Measurements from ENCODE around the gene NDOR1.
A peak's percentile ranks its signal among the peaks of the same experiment; 100 is the strongest.

Gene NDOR1

GRCh38 chr9:137244486-137245449, 39.3 kb downstream of the NDOR1 start:
- no peak for DNase-seq
- intact Hi-C loops (cut with DNase I), result no loop called here

- intact Hi-C loops (cut with DNase I), result no loop called here
These were observed 40.2 kb downstream of the NDOR1 start for GRCh38 chr9:137245450-137246421.

GRCh38 chr9:137247135-137247915, 41.8 kb downstream of the NDOR1 start:
- DNase-seq, result no peak
- intact Hi-C loops (cut with DNase I), result no loop called here

More at GRCh38 chr9:137245450-137246421, 40.2 kb downstream of the NDOR1 start:
- no peak for DNase-seq

- no peak for DNase-seq
- intact Hi-C loops (cut with DNase I), result no loop called here
These were observed 42.3 kb downstream of the NDOR1 start for GRCh38 chr9:137247916-137248175.

- intact Hi-C loops (cut with DNase I), result no loop called here
- no peak for DNase-seq
These were observed 45.1 kb downstream of the NDOR1 start for GRCh38 chr9:137250329-137251193.

GRCh38 chr9:137251194-137251461, 45.6 kb downstream of the NDOR1 start, which contains the start of gene STPG3:
TSS of gene STPG3 (plus strand) at chr9:137251286. CDS start at chr9:137251287, 1 bp downstream.
- intact Hi-C loops (cut with DNase I), result no loop called here
- no peak for DNase-seq

- intact Hi-C loops (cut with DNase I), result no loop called here
- DNase-seq, result no peak
These were observed 46.2 kb downstream of the NDOR1 start for GRCh38 chr9:137251490-137252268.

- no peak for DNase-seq
- intact Hi-C loops (cut with DNase I), result no loop called here
These were observed 47.3 kb downstream of the NDOR1 start for GRCh38 chr9:137252555-137253506.

GRCh38 chr9:137253717-137254623, 48.5 kb downstream of the NDOR1 start:
- DNase-seq, result peak in 2 of 42 donors; percentile 5 to 17
- intact Hi-C loops (cut with DNase I), result loop anchor here (2.0 kb wide), 1 partner anchor 13 kb away; the partner anchor contains the start of gene TUBB4B

GRCh38 chr9:137254624-137255447, 49.3 kb downstream of the NDOR1 start, which contains the start of gene NELFB:
TSS of gene NELFB (plus strand) at chr9:137255327.
- DNase-seq, result peak; percentile 74 to 99 (median 96)
- intact Hi-C loops (cut with DNase I), result loop anchor here (2.0 kb wide), 1 partner anchor 14 kb away; the partner anchor contains the start of gene TUBB4B

GRCh38 chr9:137255448-137256114, 50.1 kb downstream of the NDOR1 start:
- intact Hi-C loops (cut with DNase I), result loop anchor here (2.0 kb wide), 1 partner anchor 15 kb away; the partner anchor contains the start of gene TUBB4B
- DNase-seq, result peak in 2 of 42 donors; percentile 20 to 37

GRCh38 chr9:137256362-137256761, 50.9 kb downstream of the NDOR1 start:
- intact Hi-C loops (cut with DNase I), result no loop called here
- DNase-seq, result no peak

- DNase-seq, result no peak
- intact Hi-C loops (cut with DNase I), result no loop called here
These were observed 51.4 kb downstream of the NDOR1 start for GRCh38 chr9:137256856-137257255.

Data from head of caudate nucleus (tissue), 42 donors.